NK-92 (cell line): ENCODE data around the gene MT1A.

Experiments
- DNase-seq: peaks from one replicate; lab custom pipeline; 2025; ENCODE audit not compliant: unreplicated experiment; lab: John Stamatoyannopoulos, UW

MT1A gene

GRCh38 chr16:56675685-56676210, 37.3 kb downstream of the MT1A start:
- no peak for DNase-seq

- DNase-seq = no peak
Observed at GRCh38 chr16:56677474-56677873, 39.0 kb downstream of the MT1A start.

- DNase-seq = no peak
Observed at GRCh38 chr16:56679078-56679730, 40.7 kb downstream of the MT1A start.

- DNase-seq = no peak
Observed at GRCh38 chr16:56679818-56680217, 41.4 kb downstream of the MT1A start.

GRCh38 chr16:56681939-56682702, 43.7 kb downstream of the MT1A start, which contains the start of gene MT1X:
Gene MT1X (plus strand): TSS chr16:56682470. CDS start chr16:56682541, 71 bp downstream.
- no peak for DNase-seq

- DNase-seq = no peak
Observed at GRCh38 chr16:56682703-56683397, 44.4 kb downstream of the MT1A start.

- no peak for DNase-seq
Observed at GRCh38 chr16:56683424-56684172, 45.1 kb downstream of the MT1A start.

- no peak for DNase-seq
Observed at GRCh38 chr16:56684256-56684925, 45.9 kb downstream of the MT1A start.

- no peak for DNase-seq
Observed at GRCh38 chr16:56684926-56685590, 46.6 kb downstream of the MT1A start.

GRCh38 chr16:56686758-56687157, 48.3 kb downstream of the MT1A start:
- no peak for DNase-seq

GRCh38 chr16:56688762-56689161, 50.3 kb downstream of the MT1A start:
- DNase-seq = no peak

- no peak for DNase-seq
Observed at GRCh38 chr16:56689171-56689570, 50.7 kb downstream of the MT1A start.
